ENCODE measurements around the gene SMIM45.

Gene SMIM45

GRCh38 chr22:41916745-41917358 is 35.1 kb upstream of the SMIM45 start:
- no peak overlapping the region for H3K4me2 ChIP-seq (ENCODE audit: insufficient read depth in 1 of 2, low read depth in 2 of 2, low read length in 2 of 2)
- no peak for FAIRE-seq
- CTCF ChIA-PET (ENCODE audit: partially characterized antibody) = interaction anchor here (0.6 to 2.9 kb wide), 5 partner anchors 9 to 1248 kb away, joined by 3 to 13 read pairs (median 6); no protein-coding TSS in a partner anchor

More at GRCh38 chr22:41916745-41917358, 35.1 kb upstream of the SMIM45 start:
- no peak overlapping the region for H3K9ac ChIP-seq (replicated peaks in 1 of 4; ENCODE audit: extremely low read depth in 1 of 4, low read depth in 3 of 4, low read length in 3 of 4)
- H2BK5ac ChIP-seq (ENCODE audit: low read depth, low read length) = no peak overlapping the region
- H2BK120ac ChIP-seq (replicated peaks; ENCODE audit: low read depth, low read length) = no peak overlapping the region
- H3K23ac ChIP-seq (ENCODE audit: insufficient read length) = no peak overlapping the region
- H3K23me2 ChIP-seq (ENCODE audit: low read depth, low read length) = peaks cover 12% of the 10 kb centered on the region; the same call in 1 of the 2 replicates
- no peak for DNase-seq (ENCODE audit: low read depth in 1 of 2, low spot score in 2 of 2)
- H3K4me1 ChIP-seq (replicated peaks in 1 of 4; ENCODE audit: control insufficient read depth in 3 of 4, insufficient read depth in 4 of 4, low read length in 3 of 4) = peaks cover 0 to 20% (median 13%) of the 10 kb centered on the region in 4 experiments; a peak in 6 of 7 replicates
- TF ChIP-seq BCL11A (IDR thresholded peaks at IDR 0.05; ENCODE audit: low read depth in 2 of 2, low read length in 2 of 2) (no peak), HDAC2 (IDR thresholded peaks at IDR 0.05; ENCODE audit: borderline replicate concordance in 1 of 2, low read depth in 2 of 2, low read length in 2 of 2) (no peak), BRCA1 (IDR thresholded peaks at IDR 0.05; ENCODE audit: low read depth, low read length) (no peak), ASH2L (IDR thresholded peaks at IDR 0.05; ENCODE audit: low read length) (no peak), SP1 (IDR thresholded peaks at IDR 0.05; ENCODE audit: low read depth, low read length) (no peak)
- WGBS, 2 experiments (ENCODE audit: extremely low coverage in 1 of 2, insufficient coverage in 1 of 2, insufficient read length in 1 of 2, insufficient replicate concordance in 2 of 2, low coverage in 1 of 2, low lambda C conversion rate in 2 of 2, missing lambda C conversion rate in 1 of 2) = 69% methylated on average over 9 of the region's 10 CpGs; no CpG with 5 or more reads in 1 of the 2 experiments
- no peak overlapping the region for H3K18ac ChIP-seq (ENCODE audit: extremely low read depth, low read length)
- peaks cover 0 to 5% (median 0%) of the 10 kb centered on the region in 4 experiments; a peak in 1 of 8 replicates for H3K36me3 ChIP-seq (ENCODE audit: control insufficient read depth in 2 of 4, insufficient read depth in 4 of 4, low read length in 3 of 4)
- no peak overlapping the region for H4K91ac ChIP-seq (replicated peaks; ENCODE audit: insufficient read length, low read length)
- H3K4ac ChIP-seq (replicated peaks; ENCODE audit: insufficient read length, low read depth, low read length) = no peak overlapping the region
- no peak overlapping the region for H2BK20ac ChIP-seq (ENCODE audit: low read length)
- no peak overlapping the region for H2BK12ac ChIP-seq (ENCODE audit: low read depth, low read length)
- no peak overlapping the region for H3K4me3 ChIP-seq (ENCODE audit: extremely low read depth in 1 of 4, insufficient read depth in 2 of 4, low read depth in 3 of 4, low read length in 4 of 4)
- no peak overlapping the region for H3K27ac ChIP-seq (ENCODE audit: low read depth, low read length)
- no peaks in the 10 kb centered on the region for H3K79me1 ChIP-seq (ENCODE audit: low read depth, low read length)
- H2AK5ac ChIP-seq (ENCODE audit: low read depth, low read length) = no peak overlapping the region
- no peak overlapping the region for H2AFZ ChIP-seq (ENCODE audit: low read length)
- no peak overlapping the region for H3K14ac ChIP-seq (ENCODE audit: insufficient read length)
- H4K5ac ChIP-seq (ENCODE audit: insufficient read length, low read depth, low read length) = no peak overlapping the region
- H3K27me3 ChIP-seq (replicated peaks in 1 of 4; ENCODE audit: control insufficient read depth in 3 of 4, extremely low read depth in 1 of 4, insufficient read depth in 3 of 4, low read length in 3 of 4) = peaks cover 55 to 91% (median 82%) of the 10 kb centered on the region in 4 experiments
- no peaks in the 10 kb centered on the region; a peak in 1 of 4 replicates for H3K9me3 ChIP-seq (ENCODE audit: insufficient read depth in 2 of 2, low read depth in 1 of 2, low read length in 1 of 2)
- no peak overlapping the region for H3K56ac ChIP-seq (replicated peaks; ENCODE audit: insufficient read length, low read depth, low read length)
- no peak overlapping the region for H4K8ac ChIP-seq (ENCODE audit: extremely low read depth, insufficient read depth, low read length)
- POLR2A ChIA-PET (ENCODE audit: partially characterized antibody) = interaction anchor here (0.5 to 1.7 kb wide), 7 partner anchors 9 to 85 kb away, joined by 3 to 7 read pairs (median 3); partner anchors contain the start of gene CENPM
- H4K20me1 ChIP-seq (replicated peaks in 1 of 2; ENCODE audit: control insufficient read depth in 1 of 2, insufficient read depth in 2 of 2, low read length in 2 of 2) = peaks cover 13 to 24% of the 10 kb centered on the region in 2 experiments
- H3K79me2 ChIP-seq (ENCODE audit: control insufficient read depth in 1 of 2, insufficient read depth in 2 of 2, low read length in 2 of 2) = no peaks in the 10 kb centered on the region
- H2BK15ac ChIP-seq (ENCODE audit: low read length) = no peak overlapping the region

Data from H1 (cell line).